A673 (cell line): ENCODE results near the gene ARFGAP1.

Source experiments
- CTCF ChIP-seq: fragments of 300-800, 200-600 bp; sonication (generic); conservative IDR thresholded peaks from 2 replicates; pipeline ENCODE4 v1.5.1; 2017; ENCODE audit warnings: low read depth, mild to moderate bottlenecking, antibody characterized with exemption, low read length, moderate library complexity, mixed read lengths
- EZH2 ChIP-seq: fragments of 200-600 bp; sonication (generic); IDR thresholded peaks from 2 replicates; pipeline ENCODE4 v1.6.1; 2017; ENCODE audit warnings: borderline replicate concordance, low read depth, mild to moderate bottlenecking, mixed read lengths, antibody characterized with exemption, low read length; ENCODE audit not compliant: poor library complexity, severe bottlenecking

DNA sequence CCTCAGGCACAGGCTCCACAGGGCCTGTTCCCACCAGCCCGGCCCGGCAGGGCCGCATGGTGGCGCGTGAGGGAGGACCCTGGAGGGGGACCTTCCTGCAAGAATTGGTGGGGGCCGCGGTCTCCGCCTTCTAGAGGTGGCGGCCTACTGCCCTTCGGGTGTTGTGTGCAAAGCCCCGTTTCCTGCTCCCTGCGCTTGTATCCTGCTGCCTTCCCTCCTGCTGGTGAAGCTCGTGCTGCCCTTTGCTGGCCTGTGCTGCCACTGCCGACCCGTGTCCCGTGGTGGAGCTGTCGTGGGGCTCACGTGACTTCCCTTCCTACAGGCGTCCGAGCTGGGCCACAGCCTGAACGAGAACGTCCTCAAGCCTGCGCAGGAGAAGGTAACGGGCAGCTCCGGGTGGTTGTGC is 11.9 kb downstream of the ARFGAP1 start:
- TF ChIP-seq CTCF (no peak), EZH2 (no peak)
